Measurements from ENCODE around the gene CATSPERE. TPM values are rescaled to one million over a fixed set of nuclear protein-coding genes. Genes with fewer than 3 reads are reported as not detected.

The CATSPERE gene
- total and polyA plus RNA-seq, 7 experiments from 2014 or later = 0.24 to 2.2 (median 1.0) TPM

DNA sequence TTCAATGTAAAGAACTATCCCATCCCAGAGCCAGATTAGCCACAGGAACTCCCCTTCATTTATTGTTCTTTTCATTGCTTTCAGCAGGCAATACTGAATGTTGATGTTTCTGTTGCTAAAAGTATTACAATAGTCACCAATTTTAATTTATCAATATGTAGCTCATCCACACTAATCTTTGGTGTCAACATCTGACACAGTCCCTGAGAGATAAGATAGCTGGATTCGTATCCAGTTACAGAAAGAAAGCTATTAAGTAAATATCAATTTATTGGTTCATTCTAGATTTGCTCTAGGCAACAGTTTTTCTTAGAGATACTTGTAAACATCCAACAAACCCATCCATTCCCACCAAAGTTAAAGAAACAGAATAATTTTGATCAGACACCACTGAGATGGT lies 14.0 kb upstream of the CATSPERE start:
- H3K27me3 Mint-ChIP-seq = no peaks in the 10 kb centered on the region
- H3K9me3 ChIP-seq (ENCODE audit: control insufficient read depth in 2 of 3, low read length in 3 of 3) = no peaks in the 10 kb centered on the region
- H3K9me3 Mint-ChIP-seq = peaks cover 0 to 1% (median 0%) of the 10 kb centered on the region in 11 donors
- intact Hi-C loops (cut with micrococcal nuclease) = no loop called here
- H3K4me1 Mint-ChIP-seq = peaks cover 40 to 82% (median 75%) of the 10 kb centered on the region in 7 donors
- peaks cover 0 to 5% (median 0%) of the 10 kb centered on the region in 3 experiments for H3K36me3 ChIP-seq (ENCODE audit: control insufficient read depth in 2 of 3, insufficient read depth in 3 of 3, low read length in 3 of 3)
- ChIA-PET POLR2A (interaction anchor here (1.2 kb wide), 1 partner anchor 15 kb away, joined by 3 read pairs; no protein-coding TSS in a partner anchor), CTCF (no interaction called here)
- no peak overlapping the region for H3K4me3 ChIP-seq (ENCODE audit: low read length)
- peaks cover 30 to 47% of the 10 kb centered on the region in 2 donors for H3K4me1 ChIP-seq (ENCODE audit: control insufficient read depth in 2 of 2, insufficient read depth in 2 of 2, low read length in 2 of 2)
- peaks cover 0 to 15% (median 6%) of the 10 kb centered on the region in 5 donors for H3K36me3 Mint-ChIP-seq
- no peaks in the 10 kb centered on the region for H3K27me3 ChIP-seq (ENCODE audit: control insufficient read depth in 2 of 2, insufficient read depth in 2 of 2, low read length in 2 of 2)
- no peak overlapping the region for H3K27ac ChIP-seq (ENCODE audit: low read depth, low read length)
- no peak for DNase-seq
- peak overlapping the region in 5 of 10 donors; percentile 20 to 83 (median 45) for H3K4me3 Mint-ChIP-seq
- no peak for ATAC-seq
- peak overlapping the region in 7 of 9 donors; percentile 7 to 77 (median 55) for H3K27ac Mint-ChIP-seq

DNA sequence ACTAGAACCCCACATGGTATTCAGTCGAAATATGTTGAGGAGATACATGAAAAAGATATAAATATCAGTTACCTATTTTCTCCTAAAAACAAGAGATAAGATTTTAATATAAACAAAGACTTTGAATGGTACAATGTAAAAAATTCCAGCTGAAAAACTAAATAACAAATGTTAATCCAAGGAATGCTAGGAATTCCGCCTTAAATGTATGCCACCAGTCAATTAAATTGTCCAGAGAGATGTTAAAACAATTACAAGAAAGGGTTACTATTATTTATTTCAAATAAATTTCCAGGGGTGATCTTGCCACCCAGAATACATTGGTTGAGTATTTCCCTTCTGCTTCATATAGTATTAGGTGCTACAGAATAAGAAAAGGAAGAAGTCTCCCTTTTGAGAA lies 13.5 kb upstream of the CATSPERE start:
- Histone ChIP-seq H3K4me1 (ENCODE audit: control insufficient read depth in 2 of 2, insufficient read depth in 2 of 2, low read length in 2 of 2) (peaks cover 34 to 50% of the 10 kb centered on the region in 2 donors), H3K27ac (ENCODE audit: low read depth, low read length) (no peak overlapping the region), H3K36me3 (ENCODE audit: control insufficient read depth in 2 of 3, insufficient read depth in 3 of 3, low read length in 3 of 3) (peaks cover 0 to 5% (median 0%) of the 10 kb centered on the region in 3 experiments), H3K4me3 (ENCODE audit: low read length) (no peak overlapping the region), H3K27me3 (ENCODE audit: control insufficient read depth in 2 of 2, insufficient read depth in 2 of 2, low read length in 2 of 2) (no peaks in the 10 kb centered on the region), H3K9me3 (ENCODE audit: control insufficient read depth in 2 of 3, low read length in 3 of 3) (no peaks in the 10 kb centered on the region)
- Mint-ChIP-seq H3K27ac (peak overlapping the region in 5 of 9 donors; percentile 7 to 62 (median 55)), H3K4me3 (peak overlapping the region in 6 of 10 donors; percentile 5 to 83 (median 38)), H3K36me3 (peaks cover 0 to 15% (median 6%) of the 10 kb centered on the region in 5 donors), H3K9me3 (peaks cover 0 to 5% (median 0%) of the 10 kb centered on the region in 11 donors), H3K4me1 (peaks cover 44 to 82% (median 74%) of the 10 kb centered on the region in 7 donors), H3K27me3 (no peaks in the 10 kb centered on the region)
- intact Hi-C loops (cut with micrococcal nuclease) = no loop called here
- ATAC-seq = no peak
- ChIA-PET CTCF (interaction anchor here (0.6 kb wide), 1 partner anchor 122 kb away, joined by 3 read pairs; no protein-coding TSS in a partner anchor), POLR2A (interaction anchor here (0.8 to 1.2 kb wide), 2 partner anchors 11 to 14 kb away, joined by 3 read pairs; no protein-coding TSS in a partner anchor)
- DNase-seq = no peak

DNA sequence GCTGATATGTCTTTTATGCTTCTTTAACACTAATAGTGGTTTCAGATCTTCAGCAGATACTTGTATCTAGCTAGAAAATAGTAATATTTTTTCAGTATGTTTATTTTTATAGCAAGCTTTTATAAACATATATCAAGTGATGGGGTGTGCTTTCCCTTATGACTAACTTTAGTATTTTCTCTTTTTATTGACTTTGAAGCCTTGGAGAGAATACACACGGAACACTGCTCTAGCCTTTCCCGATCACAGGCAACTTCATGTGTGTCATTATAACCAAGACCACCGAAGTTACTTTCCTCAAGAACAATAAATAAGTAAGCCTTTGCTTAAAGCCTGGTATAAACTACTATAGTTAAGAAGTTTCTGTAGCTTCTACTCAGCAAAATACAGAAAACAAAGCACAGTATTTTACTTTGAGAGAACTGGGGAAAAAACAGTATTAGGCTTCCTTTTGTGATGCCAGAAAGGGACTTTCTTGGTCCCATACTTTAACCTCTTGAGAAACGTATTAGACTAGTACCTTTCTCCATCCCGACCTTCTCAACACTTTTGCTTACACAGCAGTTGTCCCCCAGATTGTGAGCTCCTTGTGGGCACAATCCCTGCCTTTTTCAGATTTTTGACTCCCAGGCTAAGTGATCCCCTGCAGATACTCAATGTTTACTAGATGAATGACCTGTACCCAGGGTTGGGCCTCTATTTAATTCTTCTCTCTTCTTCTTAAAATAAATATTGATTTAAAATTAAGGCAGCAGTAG lies 12.6 kb upstream of the CATSPERE start:
- no peaks in the 10 kb centered on the region for H3K27me3 ChIP-seq (ENCODE audit: control insufficient read depth in 2 of 2, insufficient read depth in 2 of 2, low read length in 2 of 2)
- no peaks in the 10 kb centered on the region for H3K9me3 ChIP-seq (ENCODE audit: control insufficient read depth in 2 of 3, low read length in 3 of 3)
- Mint-ChIP-seq H3K36me3 (peaks cover 0 to 15% (median 6%) of the 10 kb centered on the region in 5 donors), H3K27ac (peak overlapping the region in 3 of 9 donors; percentile 5 to 76 (median 55)), H3K9me3 (peaks cover 0 to 5% (median 0%) of the 10 kb centered on the region in 11 donors), H3K4me1 (peaks cover 44 to 80% (median 66%) of the 10 kb centered on the region in 7 donors), H3K27me3 (no peaks in the 10 kb centered on the region), H3K4me3 (peak overlapping the region in 9 of 10 donors; percentile 23 to 83 (median 48))
- CTCF ChIA-PET = interaction anchor here (0.6 kb wide), 1 partner anchor 123 kb away, joined by 3 read pairs; no protein-coding TSS in a partner anchor
- POLR2A ChIA-PET = interaction anchor here (0.7 to 1.7 kb wide), 7 partner anchors 11 to 599 kb away, joined by 3 to 13 read pairs (median 3); partner anchors contain the start of gene CATSPERE
- DNase-seq (no peak), ATAC-seq (no peak)
- H3K4me3 ChIP-seq (ENCODE audit: low read length) = no peak overlapping the region
- peaks cover 36 to 55% of the 10 kb centered on the region in 2 donors for H3K4me1 ChIP-seq (ENCODE audit: control insufficient read depth in 2 of 2, insufficient read depth in 2 of 2, low read length in 2 of 2)
- intact Hi-C loops (cut with micrococcal nuclease) = no loop called here
- no peak overlapping the region for H3K27ac ChIP-seq (ENCODE audit: low read depth, low read length)
- H3K36me3 ChIP-seq (ENCODE audit: control insufficient read depth in 2 of 3, insufficient read depth in 3 of 3, low read length in 3 of 3) = peaks cover 0 to 5% (median 0%) of the 10 kb centered on the region in 3 experiments

DNA sequence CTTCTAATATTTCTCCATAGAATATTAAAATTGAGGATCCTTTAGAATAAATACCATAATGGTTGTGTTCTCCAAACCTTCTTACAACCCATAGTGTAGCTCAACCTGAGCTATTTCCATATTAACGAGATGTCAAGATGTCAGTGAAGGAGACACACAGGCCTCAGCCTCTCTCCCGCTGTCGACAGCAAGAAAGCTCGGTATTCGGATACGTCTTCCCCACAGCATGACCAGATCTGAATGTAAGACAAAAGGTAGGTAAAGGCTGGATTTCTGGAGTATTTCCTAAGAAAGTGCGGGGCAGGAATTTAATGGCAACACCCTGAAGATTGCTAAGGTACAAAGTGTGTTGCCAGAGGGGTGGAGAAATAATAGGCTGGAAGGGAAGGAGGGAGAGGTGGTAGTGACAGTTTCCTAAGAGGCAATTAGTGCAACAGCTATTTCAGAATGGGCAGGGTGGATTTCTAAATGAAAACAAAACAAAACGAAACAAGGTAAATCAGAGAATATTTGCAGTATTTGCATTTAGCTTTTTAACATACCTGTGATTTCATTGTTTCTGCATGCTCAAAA lies 11.1 kb upstream of the CATSPERE start:
- peak overlapping the region; percentile 96 for H3K27ac ChIP-seq (ENCODE audit: low read depth, low read length)
- H3K36me3 ChIP-seq (ENCODE audit: control insufficient read depth in 2 of 3, insufficient read depth in 3 of 3, low read length in 3 of 3) = peaks cover 0 to 5% (median 0%) of the 10 kb centered on the region in 3 experiments
- Mint-ChIP-seq H3K9me3 (peaks cover 0 to 5% (median 0%) of the 10 kb centered on the region in 11 donors), H3K4me1 (peaks cover 45 to 78% (median 62%) of the 10 kb centered on the region in 7 donors), H3K4me3 (peak overlapping the region; percentile 76 to 99 (median 93)), H3K27ac (peak overlapping the region; percentile 85 to 99 (median 97)), H3K36me3 (peaks cover 0 to 12% (median 2%) of the 10 kb centered on the region in 5 donors), H3K27me3 (no peaks in the 10 kb centered on the region)
- H3K9me3 ChIP-seq (ENCODE audit: control insufficient read depth in 2 of 3, low read length in 3 of 3) = no peaks in the 10 kb centered on the region
- DNase-seq (no peak), ATAC-seq (no peak)
- H3K27me3 ChIP-seq (ENCODE audit: control insufficient read depth in 2 of 2, insufficient read depth in 2 of 2, low read length in 2 of 2) = no peaks in the 10 kb centered on the region
- H3K4me3 ChIP-seq (ENCODE audit: low read length) = peak overlapping the region; percentile 64
- CTCF ChIA-PET = no interaction called here
- intact Hi-C loops (cut with micrococcal nuclease) = loop anchor here (2.0 to 10.0 kb wide), 11 partner anchors 13 to 1505 kb away; no protein-coding TSS in a partner anchor
- POLR2A ChIA-PET = interaction anchor here (0.5 to 2.9 kb wide), 11 partner anchors 10 to 1195 kb away, joined by 3 to 13 read pairs (median 4); partner anchors contain the start of genes CATSPERE, CEP170 and DESI2
- H3K4me1 ChIP-seq (ENCODE audit: control insufficient read depth in 2 of 2, insufficient read depth in 2 of 2, low read length in 2 of 2) = peaks cover 36 to 51% of the 10 kb centered on the region in 2 donors

DNA sequence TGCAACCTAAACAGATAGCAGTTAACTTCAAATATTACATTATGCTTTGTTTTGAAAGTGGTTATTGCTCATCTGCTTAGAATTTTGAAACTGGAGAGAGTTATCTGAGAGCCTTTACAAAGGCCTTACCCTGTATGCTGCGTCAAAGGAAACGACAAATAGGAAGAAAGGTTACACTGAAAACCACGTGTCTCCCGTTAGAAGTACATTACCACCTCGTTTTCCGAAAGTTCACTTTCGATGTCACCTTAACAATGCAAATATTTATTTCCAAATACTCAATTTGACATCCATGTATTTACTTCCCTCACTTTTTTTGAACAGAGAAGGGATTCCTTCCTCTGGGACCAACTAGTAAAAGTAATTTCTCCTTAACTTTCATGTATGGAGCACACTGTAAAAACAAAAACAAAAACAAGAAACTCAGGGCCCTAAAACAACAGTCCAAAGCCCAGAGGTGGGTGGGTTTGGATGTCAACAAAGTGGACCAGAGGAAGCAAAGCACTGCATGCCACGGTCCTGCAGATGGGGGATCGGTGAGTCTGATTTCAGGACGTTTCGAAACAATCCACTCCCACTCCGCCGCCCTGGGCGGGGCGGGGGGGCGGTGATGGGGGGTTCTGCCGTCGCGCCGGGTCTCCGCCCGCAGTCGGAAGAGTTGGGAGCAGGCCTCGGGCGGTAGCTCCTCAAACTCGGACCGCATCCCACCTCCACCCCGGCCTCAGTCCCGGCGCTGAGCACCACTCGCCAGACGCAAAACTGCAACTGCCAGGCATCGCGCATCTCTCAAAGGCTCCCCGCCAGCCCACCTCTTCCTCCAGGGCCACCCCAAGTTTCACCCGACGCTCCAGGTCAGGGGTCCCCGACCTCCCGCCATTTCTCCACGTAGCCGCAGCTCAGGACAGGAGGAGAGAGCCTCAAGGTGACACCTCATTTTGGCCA lies 10.2 kb upstream of the CATSPERE start:
- ATAC-seq = peak; percentile 20
- no peaks in the 10 kb centered on the region for H3K9me3 ChIP-seq (ENCODE audit: control insufficient read depth in 2 of 3, low read length in 3 of 3)
- H3K36me3 ChIP-seq (ENCODE audit: control insufficient read depth in 2 of 3, insufficient read depth in 3 of 3, low read length in 3 of 3) = peaks cover 0 to 5% (median 0%) of the 10 kb centered on the region in 3 experiments
- peak overlapping the region; percentile 96 for H3K27ac ChIP-seq (ENCODE audit: low read depth, low read length)
- H3K9me3 Mint-ChIP-seq = peaks cover 0 to 5% (median 0%) of the 10 kb centered on the region in 11 donors
- H3K36me3 Mint-ChIP-seq = peaks cover 0 to 12% (median 0%) of the 10 kb centered on the region in 5 donors
- peaks cover 36 to 47% of the 10 kb centered on the region in 2 donors for H3K4me1 ChIP-seq (ENCODE audit: control insufficient read depth in 2 of 2, insufficient read depth in 2 of 2, low read length in 2 of 2)
- H3K4me1 Mint-ChIP-seq = peaks cover 36 to 69% (median 53%) of the 10 kb centered on the region in 7 donors
- intact Hi-C loops (cut with micrococcal nuclease) = loop anchor here (1.0 to 10.0 kb wide), 12 partner anchors 14 to 1504 kb away; partner anchors contain the start of gene CEP170 (in 1 of the 2)
- H3K27ac Mint-ChIP-seq = peak overlapping the region; percentile 85 to 99 (median 97)
- peak; percentile 43 to 81 (median 72) for DNase-seq
- H3K4me3 Mint-ChIP-seq = peak overlapping the region; percentile 76 to 99 (median 93)
- no peaks in the 10 kb centered on the region for H3K27me3 Mint-ChIP-seq
- peak overlapping the region; percentile 64 for H3K4me3 ChIP-seq (ENCODE audit: low read length)
- POLR2A ChIA-PET = interaction anchor here (0.7 to 2.9 kb wide), 18 partner anchors 9 to 1196 kb away, joined by 3 to 22 read pairs (median 4); partner anchors contain the start of genes CATSPERE, CEP170, COX20 and DESI2
- H3K27me3 ChIP-seq (ENCODE audit: control insufficient read depth in 2 of 2, insufficient read depth in 2 of 2, low read length in 2 of 2) = no peaks in the 10 kb centered on the region
- CTCF ChIA-PET = interaction anchor here (0.6 to 1.0 kb wide), 2 partner anchors 12 to 145 kb away, joined by 3 read pairs; no protein-coding TSS in a partner anchor
